NT2/D1 (cell line): Measurements from ENCODE around the gene C10orf71.

Source experiments
- DNase-seq: peaks from one replicate; pipeline ENCODE4 v3.0.0-alpha.2; 2011; ENCODE audit warnings: low read depth, low spot score
- H3K27me3 ChIP-seq: 2 replicates; pipeline ENCODE4 v1.6.0; 2011; ENCODE audit warnings: mild to moderate bottlenecking; ENCODE audit not compliant: insufficient read length, insufficient read depth
- H3K36me3 ChIP-seq: 2 replicates; pipeline ENCODE4 v1.6.1; 2011; ENCODE audit warnings: mild to moderate bottlenecking, low read length, mixed read lengths; ENCODE audit not compliant: insufficient read depth, insufficient read length
- H3K4me1 ChIP-seq: 2 replicates; pipeline ENCODE4 v1.5.1; 2011; ENCODE audit not compliant: insufficient read depth, insufficient read length
- H3K4me3 ChIP-seq: 2 replicates; pipeline ENCODE4 v1.5.1; 2011; ENCODE audit warnings: low read depth; ENCODE audit not compliant: insufficient read length
- H3K9ac ChIP-seq: 2 replicates; pipeline ENCODE4 v1.6.0; 2011; ENCODE audit warnings: low read depth; ENCODE audit not compliant: insufficient read length
- H3K9me3 ChIP-seq: 2 replicates; pipeline ENCODE4 v1.5.1; 2011; ENCODE audit warnings: mild to moderate bottlenecking, low read length; ENCODE audit not compliant: insufficient read depth
- SUZ12 ChIP-seq: IDR thresholded peaks from 2 replicates; pipeline ENCODE4 v1.6.1; 2011; ENCODE audit not compliant: insufficient read length, insufficient read depth; ENCODE audit errors: extremely low read depth
- YY1 ChIP-seq: IDR thresholded peaks from 2 replicates; pipeline ENCODE4 v1.6.1; 2011; ENCODE audit not compliant: insufficient read length, insufficient read depth
- ZNF274 ChIP-seq: IDR thresholded peaks from 2 replicates; pipeline ENCODE4 v1.6.1; 2011; ENCODE audit warnings: mild to moderate bottlenecking, low read depth, low read length

The C10orf71 gene

GRCh38 chr10:49275896-49276295 is 23.1 kb upstream of the C10orf71 start:
- no peak for TF ChIP-seq SUZ12
- no peak for TF ChIP-seq YY1
- no peak for TF ChIP-seq ZNF274
- no peaks in the 10 kb centered on the region for H3K4me1 ChIP-seq
- no peaks in the 10 kb centered on the region for H3K36me3 ChIP-seq
- no peak overlapping the region for H3K9ac ChIP-seq
- no peaks in the 10 kb centered on the region for H3K9me3 ChIP-seq
- H3K4me3 ChIP-seq = no peak overlapping the region
- no peak for DNase-seq
- H3K27me3 ChIP-seq = no peaks in the 10 kb centered on the region

- DNase-seq = no peak
- Histone ChIP-seq H3K9me3 (no peaks in the 10 kb centered on the region), H3K4me3 (no peak overlapping the region), H3K9ac (no peak overlapping the region), H3K4me1 (no peaks in the 10 kb centered on the region), H3K27me3 (no peaks in the 10 kb centered on the region), H3K36me3 (no peaks in the 10 kb centered on the region)
- TF ChIP-seq ZNF274 (no peak), YY1 (no peak), SUZ12 (no peak)
These were observed 22.4 kb upstream of the C10orf71 start for GRCh38 chr10:49276596-49276995.

GRCh38 chr10:49277973-49278372 is 21.0 kb upstream of the C10orf71 start:
- Histone ChIP-seq H3K9ac (no peak overlapping the region), H3K9me3 (no peaks in the 10 kb centered on the region), H3K4me1 (no peaks in the 10 kb centered on the region), H3K27me3 (no peaks in the 10 kb centered on the region), H3K36me3 (no peaks in the 10 kb centered on the region), H3K4me3 (no peak overlapping the region)
- DNase-seq = no peak
- TF ChIP-seq ZNF274 = no peak
- no peak for TF ChIP-seq YY1
- TF ChIP-seq SUZ12 = no peak

- H3K9ac ChIP-seq = no peak overlapping the region
- no peaks in the 10 kb centered on the region for H3K36me3 ChIP-seq
- no peaks in the 10 kb centered on the region for H3K27me3 ChIP-seq
- H3K4me3 ChIP-seq = no peak overlapping the region
- H3K4me1 ChIP-seq = no peaks in the 10 kb centered on the region
- DNase-seq = no peak
- H3K9me3 ChIP-seq = no peaks in the 10 kb centered on the region
- no peak for TF ChIP-seq YY1
- TF ChIP-seq ZNF274 = no peak
- TF ChIP-seq SUZ12 = no peak
These were observed 20.4 kb upstream of the C10orf71 start for GRCh38 chr10:49278497-49278981.

GRCh38 chr10:49279015-49279880 is 19.7 kb upstream of the C10orf71 start:
- no peak overlapping the region for H3K4me3 ChIP-seq
- TF ChIP-seq ZNF274 = no peak
- no peak for TF ChIP-seq SUZ12
- no peak for TF ChIP-seq YY1
- DNase-seq = no peak
- no peaks in the 10 kb centered on the region for H3K9me3 ChIP-seq
- H3K36me3 ChIP-seq = no peaks in the 10 kb centered on the region
- no peaks in the 10 kb centered on the region for H3K27me3 ChIP-seq
- no peak overlapping the region for H3K9ac ChIP-seq
- H3K4me1 ChIP-seq = no peaks in the 10 kb centered on the region

- no peak for DNase-seq
- H3K4me1 ChIP-seq = no peaks in the 10 kb centered on the region
- no peaks in the 10 kb centered on the region for H3K9me3 ChIP-seq
- H3K9ac ChIP-seq = no peak overlapping the region
- H3K27me3 ChIP-seq = no peaks in the 10 kb centered on the region
- no peaks in the 10 kb centered on the region for H3K36me3 ChIP-seq
- TF ChIP-seq ZNF274 (no peak), YY1 (no peak), SUZ12 (no peak)
- H3K4me3 ChIP-seq = no peak overlapping the region
These were observed 19.0 kb upstream of the C10orf71 start for GRCh38 chr10:49280001-49280408.

- H3K9me3 ChIP-seq = no peaks in the 10 kb centered on the region
- no peaks in the 10 kb centered on the region for H3K4me1 ChIP-seq
- no peaks in the 10 kb centered on the region for H3K36me3 ChIP-seq
- no peaks in the 10 kb centered on the region for H3K27me3 ChIP-seq
- no peak for DNase-seq
- H3K9ac ChIP-seq = no peak overlapping the region
- TF ChIP-seq ZNF274 = no peak
- TF ChIP-seq YY1 = no peak
- H3K4me3 ChIP-seq = no peak overlapping the region
These were observed 17.5 kb upstream of the C10orf71 start for GRCh38 chr10:49281461-49281860.
